ENCODE measurements around the gene ATF3. TPM values are rescaled to one million over a fixed set of nuclear protein-coding genes. Genes with fewer than 3 reads are reported as not detected.

ATF3 gene
- total RNA-seq, 2 donors from 2014 or later: 10.7 to 160 TPM

- DNase-seq (ENCODE audit: low spot score): no peak
- TF ChIP-seq, protein P1, sequence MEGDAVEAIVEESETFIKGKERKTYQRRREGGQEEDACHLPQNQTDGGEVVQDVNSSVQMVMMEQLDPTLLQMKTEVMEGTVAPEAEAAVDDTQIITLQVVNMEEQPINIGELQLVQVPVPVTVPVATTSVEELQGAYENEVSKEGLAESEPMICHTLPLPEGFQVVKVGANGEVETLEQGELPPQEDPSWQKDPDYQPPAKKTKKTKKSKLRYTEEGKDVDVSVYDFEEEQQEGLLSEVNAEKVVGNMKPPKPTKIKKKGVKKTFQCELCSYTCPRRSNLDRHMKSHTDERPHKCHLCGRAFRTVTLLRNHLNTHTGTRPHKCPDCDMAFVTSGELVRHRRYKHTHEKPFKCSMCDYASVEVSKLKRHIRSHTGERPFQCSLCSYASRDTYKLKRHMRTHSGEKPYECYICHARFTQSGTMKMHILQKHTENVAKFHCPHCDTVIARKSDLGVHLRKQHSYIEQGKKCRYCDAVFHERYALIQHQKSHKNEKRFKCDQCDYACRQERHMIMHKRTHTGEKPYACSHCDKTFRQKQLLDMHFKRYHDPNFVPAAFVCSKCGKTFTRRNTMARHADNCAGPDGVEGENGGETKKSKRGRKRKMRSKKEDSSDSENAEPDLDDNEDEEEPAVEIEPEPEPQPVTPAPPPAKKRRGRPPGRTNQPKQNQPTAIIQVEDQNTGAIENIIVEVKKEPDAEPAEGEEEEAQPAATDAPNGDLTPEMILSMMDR (IDR thresholded peaks at IDR 0.05): no peak
- Histone ChIP-seq H3K4me1 (ENCODE audit: control insufficient read depth in 1 of 2, low read depth in 2 of 2) (no peaks in the 10 kb centered on the region), H3K36me3 (no peaks in the 10 kb centered on the region), H3K27ac (no peak overlapping the region), H3K9me3 (no peaks in the 10 kb centered on the region), H3K4me3 (no peak overlapping the region), H3K27me3 (replicated peaks; ENCODE audit: insufficient read depth) (no peaks in the 10 kb centered on the region)
- ATAC-seq (ENCODE audit: insufficient number of reproducible peaks, low FRiP score, low read depth): no peak
These were observed 22.1 kb upstream of the ATF3 start for GRCh38 chr1:212586206-212587015.

DNA sequence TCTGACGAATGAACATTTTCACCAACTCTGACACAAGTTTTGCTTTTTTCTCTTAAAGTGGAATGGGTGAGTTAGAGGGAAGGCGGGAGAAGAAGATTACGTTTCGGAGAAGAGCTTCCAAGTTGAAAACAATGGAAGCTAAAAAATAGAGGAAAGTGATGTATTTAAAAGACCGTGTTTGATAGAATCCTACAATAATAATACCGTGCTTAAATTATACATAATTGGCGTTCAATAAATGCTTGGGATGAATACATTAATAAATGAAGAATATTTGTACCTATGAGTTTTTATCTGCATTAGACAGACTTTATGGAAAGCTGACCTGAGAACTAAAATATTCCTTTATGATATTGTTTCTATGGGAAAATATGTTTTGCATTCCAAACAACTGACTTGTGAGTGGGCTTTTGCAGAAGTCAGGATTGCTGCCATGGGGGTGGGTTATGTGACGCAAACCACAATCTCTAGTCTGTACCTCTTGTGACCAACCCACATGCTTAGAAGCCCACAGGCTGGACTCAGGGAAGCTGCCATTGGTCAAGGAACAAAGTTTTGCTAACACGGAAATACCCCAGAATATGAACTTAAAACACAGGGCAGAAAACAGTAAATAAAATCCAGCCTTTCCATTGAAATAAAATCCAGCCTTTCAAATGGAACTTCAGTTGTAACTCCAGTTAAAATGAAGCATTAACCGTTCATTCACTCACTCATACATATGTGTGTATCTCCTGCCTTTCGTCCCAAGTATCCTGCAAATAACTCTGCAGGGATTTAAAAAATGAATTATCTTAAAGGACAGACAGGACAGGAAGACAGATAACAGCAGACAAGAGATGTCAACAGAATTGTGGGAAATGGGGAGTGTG lies 21.3 kb upstream of the ATF3 start:
- no peak for ATAC-seq (ENCODE audit: insufficient number of reproducible peaks, low FRiP score, low read depth)
- no peaks in the 10 kb centered on the region for H3K36me3 ChIP-seq
- DNase-seq (ENCODE audit: low spot score): no peak

DNA sequence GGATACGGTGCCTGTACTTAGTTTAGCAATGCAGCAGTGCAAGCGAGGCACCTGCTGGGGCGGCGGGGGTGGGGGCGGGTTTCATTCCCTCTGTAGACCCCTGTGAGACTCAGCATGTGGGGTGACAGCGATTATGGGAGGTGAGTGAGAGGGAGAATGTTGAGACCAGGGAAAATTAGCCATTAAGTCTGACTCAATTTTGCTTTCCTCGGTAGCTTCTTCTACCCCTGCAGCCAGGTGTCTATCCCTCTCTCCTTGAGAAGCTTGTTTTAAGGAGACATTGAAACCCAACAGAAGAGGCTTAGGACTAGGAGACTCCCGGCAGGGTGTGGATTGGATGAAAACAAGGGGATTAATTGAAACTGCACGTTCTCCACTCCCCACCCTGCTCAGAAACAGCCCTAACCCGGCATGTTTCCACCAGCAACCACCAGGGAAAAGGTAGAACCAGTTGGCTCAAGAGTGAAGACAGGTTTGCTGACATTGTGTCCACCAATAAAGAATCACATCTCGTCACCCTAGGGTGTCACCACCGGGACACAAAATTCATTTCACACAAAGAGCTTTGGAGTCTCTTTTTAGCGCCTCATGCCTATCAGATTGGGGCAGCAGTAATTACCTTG lies 20.6 kb upstream of the ATF3 start:
- no peak overlapping the region for H3K4me3 ChIP-seq
- ATAC-seq (ENCODE audit: insufficient number of reproducible peaks, low FRiP score, low read depth): no peak
- no peaks in the 10 kb centered on the region for H3K9me3 ChIP-seq
- DNase-seq (ENCODE audit: low spot score): no peak
- H3K27ac ChIP-seq: no peak overlapping the region
- no peaks in the 10 kb centered on the region for H3K4me1 ChIP-seq (ENCODE audit: control insufficient read depth in 1 of 2, low read depth in 2 of 2)
- no peaks in the 10 kb centered on the region for H3K36me3 ChIP-seq
- TF ChIP-seq, protein P1 (IDR thresholded peaks at IDR 0.05): no peak
- H3K27me3 ChIP-seq (replicated peaks; ENCODE audit: insufficient read depth): no peaks in the 10 kb centered on the region

More for the DNA sequence above, 21.3 kb upstream of the ATF3 start:
- no peaks in the 10 kb centered on the region for H3K9me3 ChIP-seq
- H3K27ac ChIP-seq: no peak overlapping the region
- no peaks in the 10 kb centered on the region for H3K4me1 ChIP-seq (ENCODE audit: control insufficient read depth in 1 of 2, low read depth in 2 of 2)
- no peak overlapping the region for H3K4me3 ChIP-seq
- no peaks in the 10 kb centered on the region for H3K27me3 ChIP-seq (replicated peaks; ENCODE audit: insufficient read depth)
- TF ChIP-seq, protein P1 (IDR thresholded peaks at IDR 0.05): no peak

GRCh38 chr1:212589446-212589845 lies 19.1 kb upstream of the ATF3 start:
- ATAC-seq (ENCODE audit: insufficient number of reproducible peaks, low FRiP score, low read depth) (no peak), DNase-seq (ENCODE audit: low spot score) (no peak)
- H3K4me1 ChIP-seq (ENCODE audit: control insufficient read depth in 1 of 2, low read depth in 2 of 2): no peaks in the 10 kb centered on the region
- no peaks in the 10 kb centered on the region for H3K36me3 ChIP-seq
- TF ChIP-seq, protein P1 (IDR thresholded peaks at IDR 0.05): no peak
- H3K27me3 ChIP-seq (replicated peaks; ENCODE audit: insufficient read depth): no peaks in the 10 kb centered on the region
- H3K27ac ChIP-seq: no peak overlapping the region
- H3K4me3 ChIP-seq: no peak overlapping the region
- no peaks in the 10 kb centered on the region for H3K9me3 ChIP-seq

DNA sequence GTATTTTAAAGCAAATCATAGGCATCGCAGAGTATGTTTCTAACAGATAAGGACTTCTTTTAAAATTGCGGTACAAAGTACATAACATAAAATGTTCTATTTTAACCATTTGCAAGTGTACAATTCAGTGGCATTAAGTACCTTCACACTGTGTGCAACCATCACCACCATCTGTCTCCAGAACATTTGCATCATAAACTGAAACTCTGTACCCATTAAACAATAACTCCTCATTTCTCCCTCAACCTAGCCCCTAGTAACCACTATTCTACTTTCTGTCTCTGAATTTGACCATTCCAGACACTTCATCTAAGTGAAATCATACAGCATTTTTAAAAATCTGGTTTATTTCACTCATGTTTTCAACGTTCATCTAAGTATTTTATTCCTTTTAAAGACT lies 16.6 kb upstream of the ATF3 start:
- Histone ChIP-seq H3K36me3 (no peaks in the 10 kb centered on the region), H3K4me3 (no peak overlapping the region), H3K4me1 (ENCODE audit: control insufficient read depth in 1 of 2, low read depth in 2 of 2) (peaks cover 3 to 13% of the 10 kb centered on the region in 2 donors), H3K9me3 (no peaks in the 10 kb centered on the region), H3K27me3 (replicated peaks; ENCODE audit: insufficient read depth) (no peaks in the 10 kb centered on the region), H3K27ac (no peak overlapping the region)
- DNase-seq (ENCODE audit: low spot score): no peak
- TF ChIP-seq, protein P1 (IDR thresholded peaks at IDR 0.05): no peak
- no peak for ATAC-seq (ENCODE audit: insufficient number of reproducible peaks, low FRiP score, low read depth)

All from thoracic aorta (tissue), 2 donors.